Tibial artery (tissue), 4 donors: Measurements from ENCODE around the gene KMT5B.

Experiments used
- DNase-seq, 2 donors: peaks; one replicate each; pipeline ENCODE4 v3.0.0-alpha.2; 2019
- H3K27ac ChIP-seq, 2 donors: fragments of 200-600 bp; sonication (generic) in 1 of 2; 1 replicate in 1 of 2; 2 replicates in 1 of 2; pipeline ENCODE4 v1.5.1; 2018 to 2019; ENCODE audit warnings: mild to moderate bottlenecking in 1 of 2
- H3K27me3 ChIP-seq, 2 donors: fragments of 200-600 bp; sonication (generic) in 1 of 2; one replicate each; pipeline versions ENCODE4 v1.5.1 to v1.6.0; 2016 to 2019
- H3K36me3 ChIP-seq, 3 donors: fragments of 200-600 bp; sonication (generic) in 2 of 3; one replicate each; pipeline ENCODE4 v1.5.1; 2016 to 2019; ENCODE audit warnings: mild to moderate bottlenecking in 2 of 3
- H3K4me1 ChIP-seq, 4 donors: fragments of 200-600 bp; sonication (generic) in 2 of 4; 1 replicate in 3 of 4; 2 replicates in 1 of 4; pipeline ENCODE4 v1.5.1; 2016 to 2019
- H3K4me3 ChIP-seq, 2 donors: fragments of 200-600 bp; sonication (generic) in 1 of 2; 1 replicate in 1 of 2; 2 replicates in 1 of 2; pipeline ENCODE4 v1.5.1; 2018 to 2019; ENCODE audit warnings: mild to moderate bottlenecking in 2 of 2
- H3K9me3 ChIP-seq, 3 donors: fragments of 200-600 bp; sonication (generic) in 1 of 3; one replicate each; pipeline ENCODE4 v1.5.1; 2016 to 2019
- intact Hi-C: fragments of 100-400 bp; cut with DNase I; formaldehyde crosslinking; loops from one replicate; pipeline ENCODE4 v1.15.0; 2023; ENCODE audit warnings: low total_unique reads
- TF ChIP-seq, protein P1 (sequence below), 2 experiments: fragments of 200-600 bp in 1 of 2; fragments of 450-650 bp in 1 of 2; IDR thresholded peaks; one replicate each; pipeline ENCODE4 v1.5.1; 2017 to 2019; ENCODE audit warnings: antibody characterized with exemption in 2 of 2, mild to moderate bottlenecking in 1 of 2, moderate library complexity in 1 of 2

KMT5B gene

DNA sequence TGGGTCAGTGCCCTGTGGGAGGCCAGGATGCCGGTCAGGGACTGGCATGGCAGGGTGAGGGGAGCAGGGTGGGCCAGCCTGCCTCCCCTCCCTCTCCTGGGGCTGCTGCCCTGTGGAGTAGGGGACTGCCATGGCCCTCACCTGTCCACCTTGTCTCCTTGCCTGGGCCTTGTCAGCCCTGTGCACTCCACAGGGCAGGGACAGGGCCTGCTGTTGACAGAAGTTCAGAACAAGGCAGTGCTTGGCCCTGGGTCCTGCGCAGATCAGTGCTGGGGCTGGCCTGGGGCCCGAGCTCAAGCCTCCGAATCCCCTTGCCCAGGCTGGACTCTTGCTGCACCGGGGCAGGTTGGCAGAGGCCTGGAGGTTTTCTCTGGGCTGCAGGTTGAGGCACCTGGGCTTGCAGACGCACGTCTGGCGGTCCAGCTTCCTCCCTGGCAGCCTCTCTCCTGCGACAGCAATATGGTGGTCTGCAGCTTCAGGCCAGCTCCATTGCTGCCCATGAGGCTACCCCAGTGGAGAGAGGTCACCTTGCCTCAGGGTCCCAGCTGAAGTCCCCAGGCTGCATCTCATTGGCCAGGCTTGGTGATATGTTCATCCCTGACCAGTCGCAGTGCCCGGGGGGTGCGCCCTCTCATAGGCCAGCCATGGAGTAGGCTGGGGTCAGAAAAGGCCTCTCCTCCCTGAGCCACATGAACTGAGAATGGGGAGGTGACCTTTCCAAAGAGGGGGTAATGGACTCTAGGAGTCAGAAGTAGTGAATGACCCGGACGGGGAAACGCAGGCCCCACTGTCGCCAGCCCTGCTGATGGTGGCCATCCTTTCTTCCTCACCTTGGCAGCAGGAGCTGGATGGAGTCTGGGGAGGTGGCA, 70.4 kb downstream of the KMT5B start:
- Histone ChIP-seq H3K4me1 (peaks cover 0 to 39% (median 10%) of the 10 kb centered on the region in 4 donors), H3K9me3 (no peaks in the 10 kb centered on the region), H3K27me3 (no peaks in the 10 kb centered on the region), H3K36me3 (no peaks in the 10 kb centered on the region), H3K4me3 (no peak overlapping the region), H3K27ac (no peak overlapping the region)
- DNase-seq, result peak in 1 of 2 donors; percentile 48
- intact Hi-C loops, result no loop called here
- TF ChIP-seq, protein P1, sequence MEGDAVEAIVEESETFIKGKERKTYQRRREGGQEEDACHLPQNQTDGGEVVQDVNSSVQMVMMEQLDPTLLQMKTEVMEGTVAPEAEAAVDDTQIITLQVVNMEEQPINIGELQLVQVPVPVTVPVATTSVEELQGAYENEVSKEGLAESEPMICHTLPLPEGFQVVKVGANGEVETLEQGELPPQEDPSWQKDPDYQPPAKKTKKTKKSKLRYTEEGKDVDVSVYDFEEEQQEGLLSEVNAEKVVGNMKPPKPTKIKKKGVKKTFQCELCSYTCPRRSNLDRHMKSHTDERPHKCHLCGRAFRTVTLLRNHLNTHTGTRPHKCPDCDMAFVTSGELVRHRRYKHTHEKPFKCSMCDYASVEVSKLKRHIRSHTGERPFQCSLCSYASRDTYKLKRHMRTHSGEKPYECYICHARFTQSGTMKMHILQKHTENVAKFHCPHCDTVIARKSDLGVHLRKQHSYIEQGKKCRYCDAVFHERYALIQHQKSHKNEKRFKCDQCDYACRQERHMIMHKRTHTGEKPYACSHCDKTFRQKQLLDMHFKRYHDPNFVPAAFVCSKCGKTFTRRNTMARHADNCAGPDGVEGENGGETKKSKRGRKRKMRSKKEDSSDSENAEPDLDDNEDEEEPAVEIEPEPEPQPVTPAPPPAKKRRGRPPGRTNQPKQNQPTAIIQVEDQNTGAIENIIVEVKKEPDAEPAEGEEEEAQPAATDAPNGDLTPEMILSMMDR (IDR thresholded peaks at IDR 0.05), result no peak

DNA sequence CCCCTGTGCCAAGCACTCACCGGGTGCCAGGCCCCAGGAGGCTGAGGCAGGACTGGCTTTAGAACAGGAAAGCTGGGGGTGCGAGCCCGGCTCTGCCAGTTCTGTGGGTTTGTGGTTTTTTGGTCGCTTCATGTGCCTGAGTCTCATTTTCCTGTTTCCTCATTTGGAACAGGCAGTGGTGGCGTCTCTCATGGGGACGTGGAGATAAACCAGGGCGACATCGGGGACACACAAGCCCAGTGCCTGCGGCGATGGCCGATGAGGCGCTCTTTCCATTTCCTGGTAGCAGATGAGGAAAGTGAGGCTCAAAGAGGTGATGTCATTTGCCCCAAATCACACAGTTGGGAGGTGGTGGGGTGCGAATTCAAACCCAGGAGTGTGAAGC, 71.1 kb downstream of the KMT5B start:
- no peaks in the 10 kb centered on the region for H3K9me3 ChIP-seq
- H3K36me3 ChIP-seq, result no peaks in the 10 kb centered on the region
- H3K4me1 ChIP-seq, result peaks cover 0 to 36% (median 7%) of the 10 kb centered on the region in 4 donors
- H3K27me3 ChIP-seq, result no peaks in the 10 kb centered on the region
- TF ChIP-seq, protein P1 (IDR thresholded peaks at IDR 0.05), result no peak
- no peak overlapping the region for H3K27ac ChIP-seq
- H3K4me3 ChIP-seq, result no peak overlapping the region
- no peak for DNase-seq
- intact Hi-C loops, result no loop called here

DNA sequence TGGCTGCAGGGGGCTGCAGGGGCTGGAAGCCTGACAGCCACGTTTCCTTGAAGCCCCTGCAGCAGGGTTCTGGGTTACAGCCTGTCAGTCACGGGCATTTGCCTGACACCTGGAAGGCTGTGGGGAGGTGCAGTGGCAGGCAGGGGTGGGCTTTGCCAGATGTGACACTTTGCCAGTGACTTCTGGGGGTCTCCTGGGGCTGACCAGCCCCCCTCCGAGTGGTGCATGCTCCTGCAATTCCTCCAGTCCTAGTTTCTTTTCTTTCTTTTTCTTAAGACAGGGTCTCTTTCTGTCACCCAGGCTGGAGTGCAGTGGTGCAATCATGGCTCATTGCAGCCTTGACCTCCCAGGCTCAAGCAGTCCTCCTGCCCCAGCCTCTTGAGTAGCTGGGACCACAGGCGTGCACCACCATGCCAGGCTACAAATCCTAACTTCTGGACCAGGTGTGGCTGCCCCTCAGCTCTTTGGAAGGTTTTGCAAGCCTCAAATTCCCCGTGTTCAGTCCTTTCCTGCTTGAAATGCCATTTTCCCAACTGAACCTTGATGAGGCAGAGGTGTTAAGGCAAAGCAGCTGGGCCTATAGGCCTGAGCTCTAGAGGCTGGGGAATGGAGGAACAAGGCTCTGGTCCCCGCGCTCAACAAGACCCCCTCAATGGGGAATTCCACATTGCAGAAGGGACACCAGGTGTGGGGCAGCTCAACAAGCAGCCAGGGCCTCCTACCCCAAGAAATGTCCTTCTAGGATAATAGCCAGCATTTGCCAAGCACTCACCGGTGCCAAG, 71.7 kb downstream of the KMT5B start:
- no peaks in the 10 kb centered on the region for H3K27me3 ChIP-seq
- no peak for DNase-seq
- H3K36me3 ChIP-seq, result no peaks in the 10 kb centered on the region
- intact Hi-C loops, result no loop called here
- TF ChIP-seq, protein P1 (IDR thresholded peaks at IDR 0.05), result no peak
- H3K4me3 ChIP-seq, result no peak overlapping the region
- peaks cover 0 to 30% (median 2%) of the 10 kb centered on the region in 4 donors for H3K4me1 ChIP-seq
- H3K27ac ChIP-seq, result no peak overlapping the region
- H3K9me3 ChIP-seq, result no peaks in the 10 kb centered on the region

GRCh38 chr11:68140496-68141245, 72.4 kb downstream of the KMT5B start:
- Histone ChIP-seq H3K4me1 (peaks cover 0 to 22% (median 0%) of the 10 kb centered on the region in 4 donors), H3K4me3 (no peak overlapping the region), H3K9me3 (no peaks in the 10 kb centered on the region), H3K27ac (no peak overlapping the region), H3K36me3 (no peaks in the 10 kb centered on the region), H3K27me3 (no peaks in the 10 kb centered on the region)
- TF ChIP-seq, protein P1 (IDR thresholded peaks at IDR 0.05), result no peak
- DNase-seq, result no peak
- intact Hi-C loops, result no loop called here

- Histone ChIP-seq H3K4me1 (peaks cover 0 to 17% (median 0%) of the 10 kb centered on the region in 4 donors), H3K4me3 (no peak overlapping the region), H3K27ac (no peak overlapping the region), H3K36me3 (no peaks in the 10 kb centered on the region), H3K27me3 (no peaks in the 10 kb centered on the region), H3K9me3 (no peaks in the 10 kb centered on the region)
- TF ChIP-seq, protein P1 (IDR thresholded peaks at IDR 0.05), result no peak
- no peak for DNase-seq
- intact Hi-C loops, result no loop called here
Measured at GRCh38 chr11:68138237-68138636, 74.9 kb downstream of the KMT5B start.
